ENCODE measurements around the gene ROR2. TPM values are rescaled to one million over a fixed set of nuclear protein-coding genes. Genes with fewer than 3 reads are reported as not detected.

The ROR2 gene
- total and polyA plus RNA-seq, 2 experiments from 2014 or later = 8.1 to 18.8 TPM

DNA sequence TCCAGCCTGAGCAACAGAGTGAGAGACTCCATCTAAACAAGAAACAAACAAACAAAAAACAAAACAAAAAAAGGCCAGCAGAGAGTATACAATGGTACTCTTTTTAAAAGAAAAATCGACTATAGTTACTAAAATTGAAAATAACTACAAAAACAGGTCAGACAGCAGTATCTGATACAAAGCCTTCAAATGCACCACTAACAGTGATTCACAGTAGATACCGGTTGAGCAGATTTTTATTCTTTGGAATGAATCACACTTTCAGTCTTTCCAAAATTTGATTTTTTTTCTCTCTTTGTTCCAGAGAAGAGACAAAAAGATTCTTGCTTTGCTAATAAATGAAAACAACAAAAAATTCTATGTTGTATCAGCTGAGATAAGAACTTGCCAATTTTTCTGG lies 36.9 kb downstream of the ROR2 start:
- Histone ChIP-seq H2AFZ (no peak overlapping the region), H3K27me3 (ENCODE audit: insufficient read depth) (no peaks in the 10 kb centered on the region), H3K4me3 (no peak overlapping the region), H3K9me2 (ENCODE audit: insufficient read depth) (no peaks in the 10 kb centered on the region), H3K4me1 (ENCODE audit: insufficient read depth) (peaks cover 10% of the 10 kb centered on the region), H3F3A (replicated peaks; ENCODE audit: low read depth) (no peaks in the 10 kb centered on the region), H3K27ac (ENCODE audit: low read depth) (no peak overlapping the region), H3K79me2 (replicated peaks; ENCODE audit: insufficient read depth) (0 out of 2 replicates have a peak, but pooled peaks cover 2% of the 10 kb centered on the region), H3K4me2 (no peak overlapping the region), H3K36me3 (ENCODE audit: insufficient read depth) (no peaks in the 10 kb centered on the region), H4K20me1 (replicated peaks; ENCODE audit: insufficient read depth) (peaks cover 11% of the 10 kb centered on the region)
- DNase-seq (ENCODE audit: low spot score) (no peak), ATAC-seq (no peak)
- no peaks in the 10 kb centered on the region for H3K36me3 Mint-ChIP-seq (ENCODE audit: low read depth)
- peaks cover 5% of the 10 kb centered on the region for H3K27me3 Mint-ChIP-seq (ENCODE audit: insufficient read depth, low read depth, poor library complexity)
- H3K4me3 Mint-ChIP-seq = no peak overlapping the region
- no peak overlapping the region for H3K27ac Mint-ChIP-seq
- H3K4me1 Mint-ChIP-seq = peaks cover 8% of the 10 kb centered on the region
- no peak for TF ChIP-seq ZNF331 (CRISPR knock-in tag; IDR thresholded peaks at IDR 0.05; ENCODE audit: low read depth)
- TF ChIP-seq, protein P1, sequence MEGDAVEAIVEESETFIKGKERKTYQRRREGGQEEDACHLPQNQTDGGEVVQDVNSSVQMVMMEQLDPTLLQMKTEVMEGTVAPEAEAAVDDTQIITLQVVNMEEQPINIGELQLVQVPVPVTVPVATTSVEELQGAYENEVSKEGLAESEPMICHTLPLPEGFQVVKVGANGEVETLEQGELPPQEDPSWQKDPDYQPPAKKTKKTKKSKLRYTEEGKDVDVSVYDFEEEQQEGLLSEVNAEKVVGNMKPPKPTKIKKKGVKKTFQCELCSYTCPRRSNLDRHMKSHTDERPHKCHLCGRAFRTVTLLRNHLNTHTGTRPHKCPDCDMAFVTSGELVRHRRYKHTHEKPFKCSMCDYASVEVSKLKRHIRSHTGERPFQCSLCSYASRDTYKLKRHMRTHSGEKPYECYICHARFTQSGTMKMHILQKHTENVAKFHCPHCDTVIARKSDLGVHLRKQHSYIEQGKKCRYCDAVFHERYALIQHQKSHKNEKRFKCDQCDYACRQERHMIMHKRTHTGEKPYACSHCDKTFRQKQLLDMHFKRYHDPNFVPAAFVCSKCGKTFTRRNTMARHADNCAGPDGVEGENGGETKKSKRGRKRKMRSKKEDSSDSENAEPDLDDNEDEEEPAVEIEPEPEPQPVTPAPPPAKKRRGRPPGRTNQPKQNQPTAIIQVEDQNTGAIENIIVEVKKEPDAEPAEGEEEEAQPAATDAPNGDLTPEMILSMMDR (conservative IDR thresholded peaks at IDR 0.05; ENCODE audit: low read depth in 2 of 2) = no peak
- TF ChIP-seq, protein P2, sequence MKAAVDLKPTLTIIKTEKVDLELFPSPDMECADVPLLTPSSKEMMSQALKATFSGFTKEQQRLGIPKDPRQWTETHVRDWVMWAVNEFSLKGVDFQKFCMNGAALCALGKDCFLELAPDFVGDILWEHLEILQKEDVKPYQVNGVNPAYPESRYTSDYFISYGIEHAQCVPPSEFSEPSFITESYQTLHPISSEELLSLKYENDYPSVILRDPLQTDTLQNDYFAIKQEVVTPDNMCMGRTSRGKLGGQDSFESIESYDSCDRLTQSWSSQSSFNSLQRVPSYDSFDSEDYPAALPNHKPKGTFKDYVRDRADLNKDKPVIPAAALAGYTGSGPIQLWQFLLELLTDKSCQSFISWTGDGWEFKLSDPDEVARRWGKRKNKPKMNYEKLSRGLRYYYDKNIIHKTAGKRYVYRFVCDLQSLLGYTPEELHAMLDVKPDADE (IDR thresholded peaks at IDR 0.05) = no peak
- H3K9me3 Mint-ChIP-seq = no peaks in the 10 kb centered on the region

DNA sequence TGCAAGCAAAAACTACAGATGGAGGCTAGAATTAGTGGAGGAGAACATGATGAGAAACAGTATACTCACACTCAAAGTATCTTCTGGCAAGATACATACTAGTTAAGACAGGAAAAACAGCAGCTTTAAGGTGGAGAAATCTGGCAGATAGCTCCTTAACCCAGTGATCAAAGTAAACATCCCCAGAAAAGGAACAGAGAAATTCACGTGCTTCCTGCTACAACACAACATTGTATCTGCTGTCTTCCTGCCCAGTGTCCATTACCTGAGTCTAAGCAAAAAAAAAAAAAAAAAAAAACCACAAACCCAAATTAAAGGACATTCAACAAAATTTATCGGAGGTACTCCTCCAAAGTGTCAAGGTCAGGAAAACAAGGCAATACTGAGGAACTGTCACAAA lies 38.4 kb downstream of the ROR2 start:
- Histone ChIP-seq H3K27ac (ENCODE audit: low read depth) (no peak overlapping the region), H4K20me1 (replicated peaks; ENCODE audit: insufficient read depth) (peaks cover 10% of the 10 kb centered on the region), H3K9me2 (ENCODE audit: insufficient read depth) (no peaks in the 10 kb centered on the region), H3K79me2 (replicated peaks; ENCODE audit: insufficient read depth) (0 out of 2 replicates have a peak, but pooled peaks cover 2% of the 10 kb centered on the region), H2AFZ (no peak overlapping the region), H3K36me3 (ENCODE audit: insufficient read depth) (no peaks in the 10 kb centered on the region), H3F3A (replicated peaks; ENCODE audit: low read depth) (no peaks in the 10 kb centered on the region), H3K4me1 (ENCODE audit: insufficient read depth) (peaks cover 24% of the 10 kb centered on the region), H3K4me2 (no peak overlapping the region), H3K4me3 (no peak overlapping the region), H3K27me3 (ENCODE audit: insufficient read depth) (0 out of 2 replicates have a peak, but pooled peaks cover 8% of the 10 kb centered on the region)
- Mint-ChIP-seq H3K9me3 (no peaks in the 10 kb centered on the region), H3K27me3 (ENCODE audit: insufficient read depth, low read depth, poor library complexity) (peaks cover 3% of the 10 kb centered on the region), H3K4me3 (no peak overlapping the region), H3K4me1 (peaks cover 22% of the 10 kb centered on the region), H3K27ac (no peak overlapping the region), H3K36me3 (ENCODE audit: low read depth) (no peaks in the 10 kb centered on the region)
- ATAC-seq (no peak), DNase-seq (ENCODE audit: low spot score) (no peak)
- TF ChIP-seq, protein P3, sequence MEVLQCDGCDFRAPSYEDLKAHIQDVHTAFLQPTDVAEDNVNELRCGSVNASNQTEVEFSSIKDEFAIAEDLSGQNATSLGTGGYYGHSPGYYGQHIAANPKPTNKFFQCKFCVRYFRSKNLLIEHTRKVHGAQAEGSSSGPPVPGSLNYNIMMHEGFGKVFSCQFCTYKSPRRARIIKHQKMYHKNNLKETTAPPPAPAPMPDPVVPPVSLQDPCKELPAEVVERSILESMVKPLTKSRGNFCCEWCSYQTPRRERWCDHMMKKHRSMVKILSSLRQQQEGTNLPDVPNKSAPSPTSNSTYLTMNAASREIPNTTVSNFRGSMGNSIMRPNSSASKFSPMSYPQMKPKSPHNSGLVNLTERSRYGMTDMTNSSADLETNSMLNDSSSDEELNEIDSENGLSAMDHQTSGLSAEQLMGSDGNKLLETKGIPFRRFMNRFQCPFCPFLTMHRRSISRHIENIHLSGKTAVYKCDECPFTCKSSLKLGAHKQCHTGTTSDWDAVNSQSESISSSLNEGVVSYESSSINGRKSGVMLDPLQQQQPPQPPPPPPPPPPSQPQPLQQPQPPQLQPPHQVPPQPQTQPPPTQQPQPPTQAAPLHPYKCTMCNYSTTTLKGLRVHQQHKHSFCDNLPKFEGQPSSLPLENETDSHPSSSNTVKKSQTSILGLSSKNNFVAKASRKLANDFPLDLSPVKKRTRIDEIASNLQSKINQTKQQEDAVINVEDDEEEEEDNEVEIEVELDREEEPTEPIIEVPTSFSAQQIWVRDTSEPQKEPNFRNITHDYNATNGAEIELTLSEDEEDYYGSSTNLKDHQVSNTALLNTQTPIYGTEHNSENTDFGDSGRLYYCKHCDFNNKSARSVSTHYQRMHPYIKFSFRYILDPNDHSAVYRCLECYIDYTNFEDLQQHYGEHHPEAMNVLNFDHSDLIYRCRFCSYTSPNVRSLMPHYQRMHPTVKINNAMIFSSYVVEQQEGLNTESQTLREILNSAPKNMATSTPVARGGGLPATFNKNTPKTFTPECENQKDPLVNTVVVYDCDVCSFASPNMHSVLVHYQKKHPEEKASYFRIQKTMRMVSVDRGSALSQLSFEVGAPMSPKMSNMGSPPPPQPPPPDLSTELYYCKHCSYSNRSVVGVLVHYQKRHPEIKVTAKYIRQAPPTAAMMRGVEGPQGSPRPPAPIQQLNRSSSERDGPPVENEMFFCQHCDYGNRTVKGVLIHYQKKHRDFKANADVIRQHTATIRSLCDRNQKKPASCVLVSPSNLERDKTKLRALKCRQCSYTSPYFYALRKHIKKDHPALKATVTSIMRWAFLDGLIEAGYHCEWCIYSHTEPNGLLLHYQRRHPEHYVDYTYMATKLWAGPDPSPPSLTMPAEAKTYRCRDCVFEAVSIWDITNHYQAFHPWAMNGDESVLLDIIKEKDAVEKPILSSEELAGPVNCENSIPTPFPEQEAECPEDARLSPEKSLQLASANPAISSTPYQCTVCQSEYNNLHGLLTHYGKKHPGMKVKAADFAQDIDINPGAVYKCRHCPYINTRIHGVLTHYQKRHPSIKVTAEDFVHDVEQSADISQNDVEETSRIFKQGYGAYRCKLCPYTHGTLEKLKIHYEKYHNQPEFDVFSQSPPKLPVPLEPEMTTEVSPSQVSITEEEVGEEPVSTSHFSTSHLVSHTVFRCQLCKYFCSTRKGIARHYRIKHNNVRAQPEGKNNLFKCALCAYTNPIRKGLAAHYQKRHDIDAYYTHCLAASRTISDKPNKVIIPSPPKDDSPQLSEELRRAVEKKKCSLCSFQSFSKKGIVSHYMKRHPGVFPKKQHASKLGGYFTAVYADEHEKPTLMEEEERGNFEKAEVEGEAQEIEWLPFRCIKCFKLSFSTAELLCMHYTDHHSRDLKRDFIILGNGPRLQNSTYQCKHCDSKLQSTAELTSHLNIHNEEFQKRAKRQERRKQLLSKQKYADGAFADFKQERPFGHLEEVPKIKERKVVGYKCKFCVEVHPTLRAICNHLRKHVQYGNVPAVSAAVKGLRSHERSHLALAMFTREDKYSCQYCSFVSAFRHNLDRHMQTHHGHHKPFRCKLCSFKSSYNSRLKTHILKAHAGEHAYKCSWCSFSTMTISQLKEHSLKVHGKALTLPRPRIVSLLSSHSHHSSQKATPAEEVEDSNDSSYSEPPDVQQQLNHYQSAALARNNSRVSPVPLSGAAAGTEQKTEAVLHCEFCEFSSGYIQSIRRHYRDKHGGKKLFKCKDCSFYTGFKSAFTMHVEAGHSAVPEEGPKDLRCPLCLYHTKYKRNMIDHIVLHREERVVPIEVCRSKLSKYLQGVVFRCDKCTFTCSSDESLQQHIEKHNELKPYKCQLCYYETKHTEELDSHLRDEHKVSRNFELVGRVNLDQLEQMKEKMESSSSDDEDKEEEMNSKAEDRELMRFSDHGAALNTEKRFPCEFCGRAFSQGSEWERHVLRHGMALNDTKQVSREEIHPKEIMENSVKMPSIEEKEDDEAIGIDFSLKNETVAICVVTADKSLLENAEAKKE (CRISPR knock-in tag; IDR thresholded peaks at IDR 0.05) = no peak
- TF ChIP-seq STAT1 (IDR thresholded peaks at IDR 0.05; ENCODE audit: unreplicated experiment) (no peak), ZNF331 (CRISPR knock-in tag; IDR thresholded peaks at IDR 0.05; ENCODE audit: low read depth) (no peak), NANOG (IDR thresholded peaks at IDR 0.05; ENCODE audit: borderline replicate concordance) (no peak), POLR2AphosphoS5 (IDR thresholded peaks at IDR 0.05; ENCODE audit: low read depth) (no peak), EZH2 (IDR thresholded peaks at IDR 0.05; ENCODE audit: low read depth, unreplicated experiment) (no peak), CREB1 (CRISPR knock-in tag; IDR thresholded peaks at IDR 0.05; ENCODE audit: low read depth) (no peak)
- TF ChIP-seq, protein P2 (IDR thresholded peaks at IDR 0.05) = no peak

Measured in GM23338 (cell line).